ENCODE data around the gene COX7A2.

DNA sequence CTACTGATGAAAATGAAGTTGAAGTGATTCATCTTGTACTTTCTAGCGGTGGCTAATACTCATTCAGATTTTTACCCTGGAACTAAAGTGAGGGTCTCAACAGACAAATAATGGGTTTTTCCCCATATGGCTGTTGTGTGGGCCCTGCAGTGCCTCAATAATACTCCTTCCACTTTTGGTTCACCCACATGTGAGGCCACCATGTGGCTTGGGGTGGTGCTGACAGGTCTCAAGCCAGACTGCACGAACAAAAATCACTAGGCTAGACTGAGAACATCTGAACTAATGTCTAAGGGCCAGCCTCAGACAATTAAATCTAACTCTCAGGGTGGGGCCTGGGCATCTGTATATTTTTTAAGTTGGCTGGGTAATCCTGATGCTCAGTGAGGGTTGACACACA is 29.9 kb downstream of the COX7A2 start:
- TF ChIP-seq, protein P1, sequence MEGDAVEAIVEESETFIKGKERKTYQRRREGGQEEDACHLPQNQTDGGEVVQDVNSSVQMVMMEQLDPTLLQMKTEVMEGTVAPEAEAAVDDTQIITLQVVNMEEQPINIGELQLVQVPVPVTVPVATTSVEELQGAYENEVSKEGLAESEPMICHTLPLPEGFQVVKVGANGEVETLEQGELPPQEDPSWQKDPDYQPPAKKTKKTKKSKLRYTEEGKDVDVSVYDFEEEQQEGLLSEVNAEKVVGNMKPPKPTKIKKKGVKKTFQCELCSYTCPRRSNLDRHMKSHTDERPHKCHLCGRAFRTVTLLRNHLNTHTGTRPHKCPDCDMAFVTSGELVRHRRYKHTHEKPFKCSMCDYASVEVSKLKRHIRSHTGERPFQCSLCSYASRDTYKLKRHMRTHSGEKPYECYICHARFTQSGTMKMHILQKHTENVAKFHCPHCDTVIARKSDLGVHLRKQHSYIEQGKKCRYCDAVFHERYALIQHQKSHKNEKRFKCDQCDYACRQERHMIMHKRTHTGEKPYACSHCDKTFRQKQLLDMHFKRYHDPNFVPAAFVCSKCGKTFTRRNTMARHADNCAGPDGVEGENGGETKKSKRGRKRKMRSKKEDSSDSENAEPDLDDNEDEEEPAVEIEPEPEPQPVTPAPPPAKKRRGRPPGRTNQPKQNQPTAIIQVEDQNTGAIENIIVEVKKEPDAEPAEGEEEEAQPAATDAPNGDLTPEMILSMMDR (IDR thresholded peaks at IDR 0.05): no peak
- no peak for TF ChIP-seq EZH2 (IDR thresholded peaks at IDR 0.05; ENCODE audit: borderline replicate concordance, insufficient read depth, low read depth, low read length, poor library complexity, severe bottlenecking)

Data from B cell (primary cell).